Astrocyte (in vitro differentiated cells and primary cell): ENCODE measurements around the gene CAMK2N1. TPM values are rescaled to one million over a fixed set of nuclear protein-coding genes. Genes with fewer than 3 reads are reported as not detected.

Experiments
- DNase-seq: peaks from one replicate; pipeline ENCODE4 v3.0.0-alpha.2; 2010; ENCODE audit warnings: low read depth
- FAIRE-seq: peaks from 2 replicates; lab custom pipeline; 2011; peaks lifted over from hg19 to GRCh38; lab: Jason Lieb, UNC
- H2AFZ ChIP-seq: 2 replicates; pipeline ENCODE4 v1.6.0; 2012; ENCODE audit warnings: low read depth, low read length, inconsistent platforms
- H3K27ac ChIP-seq: 2 replicates; pipeline ENCODE4 v1.5.1; 2011; ENCODE audit warnings: low read depth, low read length, inconsistent platforms
- H3K27me3 ChIP-seq: 2 replicates; pipeline ENCODE4 v1.6.0; 2011; ENCODE audit warnings: low read length, inconsistent platforms; ENCODE audit not compliant: insufficient read depth
- H3K36me3 ChIP-seq: 2 replicates; pipeline ENCODE4 v1.5.1; 2011; ENCODE audit warnings: low read length, inconsistent platforms; ENCODE audit not compliant: insufficient read depth
- H3K4me1 ChIP-seq: 2 replicates; pipeline ENCODE4 v1.5.1; 2011; ENCODE audit warnings: low read length, inconsistent platforms; ENCODE audit not compliant: insufficient read depth
- H3K4me2 ChIP-seq: 2 replicates; pipeline ENCODE4 v1.6.0; 2012; ENCODE audit warnings: low read length, inconsistent platforms
- H3K4me3 ChIP-seq: 2 replicates; pipeline ENCODE4 v1.5.1; 2011; ENCODE audit warnings: low read depth, mild to moderate bottlenecking, low read length, inconsistent platforms; ENCODE audit not compliant: insufficient read depth
- H3K79me2 ChIP-seq: 2 replicates; pipeline ENCODE4 v1.6.0; 2012; ENCODE audit warnings: mild to moderate bottlenecking, low read length, inconsistent platforms; ENCODE audit not compliant: insufficient read depth
- H3K9ac ChIP-seq: 2 replicates; pipeline ENCODE4 v1.6.0; 2012; ENCODE audit warnings: mild to moderate bottlenecking, low read length, inconsistent platforms
- H3K9me3 ChIP-seq: 2 replicates; pipeline ENCODE4 v1.5.1; 2012; ENCODE audit warnings: low read depth, mild to moderate bottlenecking, low read length, inconsistent platforms; ENCODE audit not compliant: insufficient read depth
- H4K20me1 ChIP-seq: 2 replicates; pipeline ENCODE4 v1.6.0; 2012; ENCODE audit warnings: low read length, inconsistent platforms; ENCODE audit not compliant: insufficient read depth
- H3K27ac Mint-ChIP-seq: one replicate; pipeline ENCODE4 v1.8.0; 2021; ENCODE audit warnings: mild to moderate bottlenecking, mixed read lengths; ENCODE audit not compliant: unreplicated experiment
- H3K27me3 Mint-ChIP-seq: one replicate; pipeline ENCODE4 v1.8.0; 2021; ENCODE audit warnings: low read depth, mixed read lengths; ENCODE audit not compliant: unreplicated experiment
- H3K36me3 Mint-ChIP-seq: one replicate; pipeline ENCODE4 v1.8.0; 2021; ENCODE audit warnings: low read depth, mixed read lengths; ENCODE audit not compliant: unreplicated experiment
- H3K4me1 Mint-ChIP-seq: one replicate; pipeline ENCODE4 v1.8.0; 2021; ENCODE audit warnings: low read depth, mixed read lengths; ENCODE audit not compliant: unreplicated experiment
- H3K4me3 Mint-ChIP-seq: one replicate; pipeline ENCODE4 v1.8.0; 2021; ENCODE audit warnings: mild to moderate bottlenecking, moderate library complexity, mixed read lengths; ENCODE audit not compliant: unreplicated experiment
- H3K9me3 Mint-ChIP-seq: one replicate; pipeline ENCODE4 v1.8.0; 2021; ENCODE audit warnings: mild to moderate bottlenecking, mixed read lengths; ENCODE audit not compliant: unreplicated experiment
- EZH2 ChIP-seq: IDR thresholded peaks from 2 replicates; pipeline ENCODE4 v1.6.1; 2012; ENCODE audit warnings: mild to moderate bottlenecking, low read length, inconsistent platforms; ENCODE audit not compliant: insufficient read depth
- total RNA-seq: library from RNA; stranded (reverse); gene quantifications from 2 replicates; pipeline ENCODE4 v1.2.1, GENCODE V29; 2021
- TF ChIP-seq, protein P1 (sequence below): IDR thresholded peaks from 2 replicates; pipeline ENCODE4 v1.5.1; 2011; ENCODE audit warnings: low read depth, mild to moderate bottlenecking, inconsistent platforms, low read length, moderate library complexity; ENCODE audit not compliant: insufficient read depth

The CAMK2N1 gene
- total RNA-seq, 1 donor from 2014 or later: 18.9 TPM

DNA sequence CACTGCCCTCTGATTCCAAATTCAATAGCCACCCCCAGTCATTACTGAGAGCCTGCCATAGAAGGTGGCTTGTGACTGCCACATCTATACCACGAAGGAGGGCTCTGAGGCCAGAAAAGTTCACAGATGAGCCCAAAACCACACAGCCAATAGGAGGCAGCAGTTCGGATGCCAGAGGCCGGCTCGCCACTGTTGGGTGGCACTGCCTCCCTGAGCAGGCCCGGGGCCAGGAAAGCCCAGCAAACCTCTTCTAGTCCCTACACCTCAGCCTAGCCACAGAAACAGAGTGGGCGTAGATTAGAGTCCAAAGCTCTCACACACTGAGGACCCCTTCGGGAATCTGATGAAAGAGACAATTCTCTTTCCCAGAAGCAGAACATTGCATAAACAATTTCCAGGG lies 5.9 kb upstream of the CAMK2N1 start:
- H3K4me1 Mint-ChIP-seq: peaks cover 18% of the 10 kb centered on the region
- Histone ChIP-seq H3K79me2 (no peaks in the 10 kb centered on the region), H2AFZ (no peak overlapping the region), H3K4me3 (no peak overlapping the region), H3K36me3 (no peaks in the 10 kb centered on the region), H3K4me1 (peaks cover 30% of the 10 kb centered on the region), H3K9ac (no peak overlapping the region), H3K27ac (no peak overlapping the region), H3K27me3 (no peaks in the 10 kb centered on the region), H3K9me3 (no peaks in the 10 kb centered on the region), H4K20me1 (no peaks in the 10 kb centered on the region), H3K4me2 (no peak overlapping the region)
- no peak overlapping the region for H3K27ac Mint-ChIP-seq
- peaks cover 39% of the 10 kb centered on the region for H3K27me3 Mint-ChIP-seq
- H3K4me3 Mint-ChIP-seq: no peak overlapping the region
- H3K36me3 Mint-ChIP-seq: no peaks in the 10 kb centered on the region
- no peak for FAIRE-seq
- TF ChIP-seq EZH2: no peak
- TF ChIP-seq, protein P1, sequence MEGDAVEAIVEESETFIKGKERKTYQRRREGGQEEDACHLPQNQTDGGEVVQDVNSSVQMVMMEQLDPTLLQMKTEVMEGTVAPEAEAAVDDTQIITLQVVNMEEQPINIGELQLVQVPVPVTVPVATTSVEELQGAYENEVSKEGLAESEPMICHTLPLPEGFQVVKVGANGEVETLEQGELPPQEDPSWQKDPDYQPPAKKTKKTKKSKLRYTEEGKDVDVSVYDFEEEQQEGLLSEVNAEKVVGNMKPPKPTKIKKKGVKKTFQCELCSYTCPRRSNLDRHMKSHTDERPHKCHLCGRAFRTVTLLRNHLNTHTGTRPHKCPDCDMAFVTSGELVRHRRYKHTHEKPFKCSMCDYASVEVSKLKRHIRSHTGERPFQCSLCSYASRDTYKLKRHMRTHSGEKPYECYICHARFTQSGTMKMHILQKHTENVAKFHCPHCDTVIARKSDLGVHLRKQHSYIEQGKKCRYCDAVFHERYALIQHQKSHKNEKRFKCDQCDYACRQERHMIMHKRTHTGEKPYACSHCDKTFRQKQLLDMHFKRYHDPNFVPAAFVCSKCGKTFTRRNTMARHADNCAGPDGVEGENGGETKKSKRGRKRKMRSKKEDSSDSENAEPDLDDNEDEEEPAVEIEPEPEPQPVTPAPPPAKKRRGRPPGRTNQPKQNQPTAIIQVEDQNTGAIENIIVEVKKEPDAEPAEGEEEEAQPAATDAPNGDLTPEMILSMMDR: no peak
- no peak for DNase-seq
- no peaks in the 10 kb centered on the region for H3K9me3 Mint-ChIP-seq

DNA sequence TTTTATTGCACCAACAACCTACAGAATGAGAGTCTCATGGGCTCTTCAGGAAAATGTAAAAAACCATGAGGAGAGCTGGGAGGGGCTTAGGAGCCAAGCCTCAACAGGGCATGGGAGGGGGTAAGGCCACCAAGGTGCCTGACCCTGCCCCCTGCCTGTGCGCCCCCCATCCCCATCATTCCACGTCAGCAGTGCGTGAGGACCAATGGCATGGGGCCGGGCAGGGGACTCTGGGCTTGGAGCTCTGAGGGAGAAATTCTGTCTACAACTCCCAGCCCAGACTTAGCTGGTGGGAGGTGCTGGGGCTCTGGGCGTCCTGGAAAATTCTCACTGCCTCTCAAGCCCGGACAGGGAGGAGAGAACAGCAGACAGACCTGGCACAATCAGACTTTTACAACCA lies 5.2 kb upstream of the CAMK2N1 start:
- DNase-seq: no peak
- Histone ChIP-seq H3K9ac (no peak overlapping the region), H2AFZ (no peak overlapping the region), H4K20me1 (no peaks in the 10 kb centered on the region), H3K4me3 (no peak overlapping the region), H3K36me3 (no peaks in the 10 kb centered on the region), H3K27me3 (no peaks in the 10 kb centered on the region), H3K4me1 (peaks cover 27% of the 10 kb centered on the region), H3K27ac (no peak overlapping the region), H3K4me2 (no peak overlapping the region), H3K79me2 (no peaks in the 10 kb centered on the region), H3K9me3 (no peaks in the 10 kb centered on the region)
- Mint-ChIP-seq H3K36me3 (no peaks in the 10 kb centered on the region), H3K27me3 (peaks cover 39% of the 10 kb centered on the region), H3K9me3 (no peaks in the 10 kb centered on the region), H3K27ac (no peak overlapping the region), H3K4me3 (no peak overlapping the region), H3K4me1 (peaks cover 17% of the 10 kb centered on the region)
- TF ChIP-seq EZH2: no peak
- TF ChIP-seq, protein P1: no peak
- no peak for FAIRE-seq

DNA sequence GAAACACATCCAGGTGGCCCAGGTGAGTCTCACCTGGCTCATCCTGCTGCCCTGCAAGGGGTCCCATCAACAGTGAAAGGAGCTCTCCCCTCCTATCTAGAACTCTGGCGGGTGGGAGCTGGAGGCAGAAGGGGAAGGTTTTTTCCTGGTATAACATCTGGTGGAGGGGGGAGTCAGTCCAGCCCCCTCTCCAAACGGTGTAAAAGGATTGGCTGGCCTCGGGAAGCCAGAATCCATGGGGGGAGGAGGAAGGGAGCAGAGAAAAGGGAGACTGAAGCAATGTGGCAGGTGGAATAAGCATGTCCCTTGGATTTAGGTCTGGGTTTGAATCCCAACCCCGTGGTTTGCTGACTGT lies 1.2 kb upstream of the CAMK2N1 start:
- Histone ChIP-seq H3K27me3 (no peaks in the 10 kb centered on the region), H3K4me3 (peak overlapping the region; percentile 57), H3K27ac (no peak overlapping the region), H2AFZ (no peak overlapping the region), H3K4me2 (peak overlapping the region; percentile 100), H3K36me3 (no peaks in the 10 kb centered on the region), H4K20me1 (peaks cover 28% of the 10 kb centered on the region), H3K79me2 (peaks cover 26% of the 10 kb centered on the region), H3K4me1 (peaks cover 23% of the 10 kb centered on the region), H3K9ac (no peak overlapping the region), H3K9me3 (no peaks in the 10 kb centered on the region)
- peak overlapping the region; percentile 62 for H3K4me3 Mint-ChIP-seq
- no peaks in the 10 kb centered on the region for H3K36me3 Mint-ChIP-seq
- DNase-seq: no peak
- no peak for FAIRE-seq
- TF ChIP-seq, protein P1: no peak
- no peak for TF ChIP-seq EZH2
- H3K9me3 Mint-ChIP-seq: no peaks in the 10 kb centered on the region
- no peak overlapping the region for H3K27ac Mint-ChIP-seq
- peaks cover 8% of the 10 kb centered on the region for H3K4me1 Mint-ChIP-seq
- peaks cover 39% of the 10 kb centered on the region for H3K27me3 Mint-ChIP-seq
